ENCODE results near the gene HPN.
"Not testable (repeated sequence)": the region's sequence is repeated elsewhere in the genome, so short reads cannot be mapped to it uniquely, and the experiment has no call there.

The HPN gene

GRCh38 chr19:35041548-35042055, at the start of gene HPN:
Gene HPN, plus strand, starts transcription at chr19:35041721. Its CDS starts 786 bp downstream, at chr19:35042507.
- peaks cover 4% of the 10 kb centered on the region for H3K27me3 Mint-ChIP-seq
- H3K36me3 Mint-ChIP-seq (ENCODE audit: low read depth), result no peaks in the 10 kb centered on the region

GRCh38 chr19:34992582-34992981, 48.9 kb upstream of the HPN start:
- peaks cover 76% of the 10 kb centered on the region for H3K4me1 Mint-ChIP-seq (ENCODE audit: low read depth)
- not testable (repeated sequence) for H3K4me3 Mint-ChIP-seq; H3K36me3 Mint-ChIP-seq (ENCODE audit: low read depth); H3K27ac Mint-ChIP-seq; H3K27me3 Mint-ChIP-seq; H3K9me3 Mint-ChIP-seq

More at GRCh38 chr19:35041548-35042055, at the start of gene HPN:
- Mint-ChIP-seq H3K9me3 (no peaks in the 10 kb centered on the region), H3K27ac (peak within 1 kb of the TSS; percentile 16), H3K4me1 (ENCODE audit: low read depth) (peaks cover 42% of the 10 kb centered on the region), H3K4me3 (peak within 1 kb of the TSS; percentile 53)

GRCh38 chr19:34994286-34994642, 47.3 kb upstream of the HPN start:
- H3K36me3 Mint-ChIP-seq (ENCODE audit: low read depth), result no peaks in the 10 kb centered on the region
- no peak overlapping the region for H3K4me3 Mint-ChIP-seq
- no peak overlapping the region for H3K27ac Mint-ChIP-seq
- peaks cover 74% of the 10 kb centered on the region for H3K4me1 Mint-ChIP-seq (ENCODE audit: low read depth)
- no peaks in the 10 kb centered on the region for H3K27me3 Mint-ChIP-seq
- H3K9me3 Mint-ChIP-seq, result peaks cover 4% of the 10 kb centered on the region

- Mint-ChIP-seq H3K4me1 (ENCODE audit: low read depth) (peaks cover 71% of the 10 kb centered on the region), H3K4me3 (no peak overlapping the region)
Observed at GRCh38 chr19:34994643-34995541, 46.6 kb upstream of the HPN start.

GRCh38 chr19:34995551-34995950, 46.0 kb upstream of the HPN start:
- Mint-ChIP-seq H3K36me3 (ENCODE audit: low read depth) (no peaks in the 10 kb centered on the region), H3K9me3 (peaks cover 2% of the 10 kb centered on the region), H3K4me3 (no peak overlapping the region), H3K27me3 (no peaks in the 10 kb centered on the region), H3K27ac (peak overlapping the region; percentile 52), H3K4me1 (ENCODE audit: low read depth) (peaks cover 64% of the 10 kb centered on the region)

More at GRCh38 chr19:34994643-34995541, 46.6 kb upstream of the HPN start:
- H3K36me3 Mint-ChIP-seq (ENCODE audit: low read depth), result no peaks in the 10 kb centered on the region
- H3K27me3 Mint-ChIP-seq, result no peaks in the 10 kb centered on the region
- H3K27ac Mint-ChIP-seq, result no peak overlapping the region
- peaks cover 4% of the 10 kb centered on the region for H3K9me3 Mint-ChIP-seq

- H3K4me3 Mint-ChIP-seq, result peak overlapping the region; percentile 60
- H3K36me3 Mint-ChIP-seq (ENCODE audit: low read depth), result peaks cover 14% of the 10 kb centered on the region
- H3K4me1 Mint-ChIP-seq (ENCODE audit: low read depth), result peaks cover 59% of the 10 kb centered on the region
- peak overlapping the region; percentile 94 for H3K27ac Mint-ChIP-seq
- H3K9me3 Mint-ChIP-seq, result no peaks in the 10 kb centered on the region
- H3K27me3 Mint-ChIP-seq, result no peaks in the 10 kb centered on the region
Observed at GRCh38 chr19:34997071-34997617, 44.4 kb upstream of the HPN start.

- Mint-ChIP-seq H3K4me1 (ENCODE audit: low read depth) (peaks cover 69% of the 10 kb centered on the region), H3K4me3 (peak overlapping the region; percentile 60), H3K36me3 (ENCODE audit: low read depth) (peaks cover 25% of the 10 kb centered on the region), H3K27ac (peak overlapping the region; percentile 94)
- not testable (repeated sequence) for H3K27me3 Mint-ChIP-seq, H3K9me3 Mint-ChIP-seq
Observed at GRCh38 chr19:34998224-34998623, 43.3 kb upstream of the HPN start.

- H3K4me1 Mint-ChIP-seq (ENCODE audit: low read depth), result peaks cover 73% of the 10 kb centered on the region
- peak overlapping the region; percentile 87 for H3K4me3 Mint-ChIP-seq
- peak overlapping the region; percentile 80 for H3K27ac Mint-ChIP-seq
- no peaks in the 10 kb centered on the region for H3K27me3 Mint-ChIP-seq
- no peaks in the 10 kb centered on the region for H3K9me3 Mint-ChIP-seq
- peaks cover 28% of the 10 kb centered on the region for H3K36me3 Mint-ChIP-seq (ENCODE audit: low read depth)
Observed at GRCh38 chr19:34998777-34999497, 42.6 kb upstream of the HPN start.

- Mint-ChIP-seq H3K4me1 (ENCODE audit: low read depth) (peaks cover 78% of the 10 kb centered on the region), H3K9me3 (no peaks in the 10 kb centered on the region), H3K4me3 (peak within 1 kb of the TSS; percentile 100), H3K36me3 (ENCODE audit: low read depth) (peaks cover 33% of the 10 kb centered on the region), H3K27ac (peak within 1 kb of the TSS; percentile 99), H3K27me3 (no peaks in the 10 kb centered on the region)
Observed at GRCh38 chr19:34999498-35000337, 41.8 kb upstream of the HPN start, which contains the start of gene GRAMD1A. Gene GRAMD1A, plus strand, starts transcription at chr19:35000323. Its CDS starts 156 bp downstream, at chr19:35000479.

- Mint-ChIP-seq H3K36me3 (ENCODE audit: low read depth) (peaks cover 36% of the 10 kb centered on the region), H3K27me3 (no peaks in the 10 kb centered on the region), H3K4me3 (no peak overlapping the region), H3K27ac (no peak overlapping the region), H3K4me1 (ENCODE audit: low read depth) (peaks cover 77% of the 10 kb centered on the region), H3K9me3 (no peaks in the 10 kb centered on the region)
Observed at GRCh38 chr19:35000338-35000646, 41.2 kb upstream of the HPN start.

GRCh38 chr19:35000647-35001501, 40.6 kb upstream of the HPN start:
- Mint-ChIP-seq H3K36me3 (ENCODE audit: low read depth) (peaks cover 42% of the 10 kb centered on the region), H3K27ac (peak overlapping the region; percentile 99), H3K4me3 (peak overlapping the region; percentile 100), H3K4me1 (ENCODE audit: low read depth) (peaks cover 71% of the 10 kb centered on the region), H3K9me3 (no peaks in the 10 kb centered on the region), H3K27me3 (no peaks in the 10 kb centered on the region)

- Mint-ChIP-seq H3K4me1 (ENCODE audit: low read depth) (peaks cover 67% of the 10 kb centered on the region), H3K4me3 (peak overlapping the region; percentile 100), H3K27me3 (no peaks in the 10 kb centered on the region), H3K27ac (peak overlapping the region; percentile 99), H3K36me3 (ENCODE audit: low read depth) (peaks cover 52% of the 10 kb centered on the region), H3K9me3 (no peaks in the 10 kb centered on the region)
Observed at GRCh38 chr19:35002037-35002535, 39.4 kb upstream of the HPN start.

- peaks cover 52% of the 10 kb centered on the region for H3K4me1 Mint-ChIP-seq (ENCODE audit: low read depth)
- no peaks in the 10 kb centered on the region for H3K9me3 Mint-ChIP-seq
- H3K4me3 Mint-ChIP-seq, result no peak overlapping the region
- H3K27me3 Mint-ChIP-seq, result no peaks in the 10 kb centered on the region
- peak overlapping the region; percentile 99 for H3K27ac Mint-ChIP-seq
- peaks cover 58% of the 10 kb centered on the region for H3K36me3 Mint-ChIP-seq (ENCODE audit: low read depth)
Observed at GRCh38 chr19:35004517-35005255, 36.8 kb upstream of the HPN start.
